ENCODE data around the gene SORBS1.
"Not testable (repeated sequence)": the region's sequence is repeated elsewhere in the genome, so short reads cannot be mapped to it uniquely, and the experiment has no call there.

The SORBS1 gene

GRCh38 chr10:95482501-95483233, 78.5 kb downstream of the SORBS1 start:
- peak; percentile 32 for DNase-seq

DNA sequence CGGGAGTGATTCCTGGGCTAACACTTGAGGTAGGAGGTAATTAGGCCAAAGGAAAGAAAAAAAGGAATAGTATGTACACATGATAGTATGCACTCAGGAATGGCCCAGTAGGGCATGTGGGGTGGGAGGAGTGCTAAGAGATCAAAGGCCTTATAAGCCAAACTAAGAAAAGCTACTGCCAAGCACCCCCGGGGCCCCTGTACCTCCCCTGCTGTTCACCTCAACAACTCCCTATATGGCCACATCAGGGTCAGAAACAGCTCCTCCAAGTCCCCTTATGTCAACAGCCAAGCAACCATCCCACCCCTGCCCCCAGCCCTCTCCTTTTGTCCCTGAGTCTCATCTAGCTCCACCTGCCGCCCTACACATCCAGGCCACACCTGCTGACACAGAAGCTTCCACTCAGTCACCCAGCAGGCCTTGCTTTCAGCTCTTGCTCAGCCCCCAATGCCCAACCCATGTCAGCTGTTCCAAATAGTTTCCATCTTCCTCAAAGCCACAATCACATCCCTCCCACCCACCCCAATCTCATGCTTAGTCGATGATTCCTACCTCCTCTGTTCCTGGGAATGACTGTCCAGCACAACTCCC, 80.2 kb downstream of the SORBS1 start:
- DNase-seq, result no peak

DNA sequence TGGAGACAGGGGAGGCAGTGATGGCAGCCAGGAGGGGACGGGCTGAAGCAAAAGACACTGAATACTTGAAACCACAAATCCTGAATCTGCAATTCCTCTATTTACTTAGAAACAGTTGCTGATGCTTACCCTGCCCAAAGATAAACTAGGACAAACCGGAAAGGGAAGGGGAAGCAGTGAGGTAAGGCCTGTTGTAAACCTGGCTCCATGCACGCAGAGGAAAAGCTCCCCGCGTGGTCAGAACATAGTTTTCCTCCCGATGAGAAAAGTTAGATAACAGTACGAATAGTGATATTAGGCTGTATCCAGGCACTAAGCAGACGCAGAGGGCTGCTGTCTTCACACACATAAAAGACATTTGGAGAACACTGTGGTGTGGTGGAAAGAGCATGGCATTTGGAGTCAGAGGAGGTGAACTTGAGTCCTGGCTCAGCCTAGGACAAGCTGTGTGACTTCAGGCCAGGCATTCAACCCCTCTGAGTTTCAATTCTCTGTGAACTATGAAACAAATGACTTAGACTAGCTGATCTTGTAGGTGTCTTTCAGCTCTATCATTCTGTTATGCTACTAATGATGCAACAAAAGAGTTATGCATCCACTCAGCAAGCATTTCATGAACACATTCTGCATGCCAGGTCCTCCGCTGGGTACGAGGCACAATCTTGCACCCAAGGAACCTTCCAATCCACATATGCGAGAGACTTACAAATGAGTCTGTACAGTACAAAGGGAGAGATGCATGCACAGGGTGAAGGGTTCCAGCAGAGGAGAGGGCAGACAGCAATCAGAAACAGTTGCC, 80.9 kb downstream of the SORBS1 start:
- DNase-seq, result no peak

- no peak for DNase-seq
Observed at GRCh38 chr10:95478935-95479334, 82.2 kb downstream of the SORBS1 start.

DNA sequence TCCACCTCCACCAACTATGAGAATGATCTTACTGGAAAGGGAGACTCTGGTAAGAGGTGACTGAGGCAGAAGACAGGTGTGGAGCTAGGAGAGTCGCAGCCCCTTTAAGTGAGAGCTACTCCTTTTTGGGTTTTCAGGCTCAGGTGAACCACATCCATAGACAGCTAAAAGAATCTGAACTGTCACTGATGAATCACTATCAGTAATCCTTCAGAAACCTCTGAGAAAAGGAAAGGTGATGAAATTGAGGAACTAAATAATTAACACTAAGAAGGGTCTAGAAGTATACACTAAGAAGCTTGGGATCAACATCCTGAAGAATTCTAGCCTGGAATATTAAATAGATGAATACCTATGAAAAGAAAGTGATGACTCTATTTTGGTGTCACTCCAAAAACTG, 83.0 kb downstream of the SORBS1 start:
- no peak for DNase-seq

DNA sequence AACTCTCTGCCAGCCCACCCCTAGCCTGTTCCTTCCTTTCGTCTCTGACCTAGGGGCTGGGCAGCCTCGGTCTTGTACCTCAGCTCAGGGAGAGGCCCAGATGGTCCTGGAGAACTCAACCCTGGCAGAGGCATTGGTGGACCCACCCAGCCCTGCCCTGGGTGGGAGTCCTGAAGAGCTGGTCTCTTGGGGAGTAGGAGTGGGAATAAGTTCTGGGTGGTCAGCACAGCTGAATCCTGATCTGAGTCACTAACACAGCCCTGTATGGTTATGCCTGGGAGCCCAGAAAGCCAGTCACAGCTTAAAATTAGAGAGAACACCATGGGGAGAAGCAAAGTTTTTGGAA, 84.0 kb downstream of the SORBS1 start:
- no peak for DNase-seq

DNA sequence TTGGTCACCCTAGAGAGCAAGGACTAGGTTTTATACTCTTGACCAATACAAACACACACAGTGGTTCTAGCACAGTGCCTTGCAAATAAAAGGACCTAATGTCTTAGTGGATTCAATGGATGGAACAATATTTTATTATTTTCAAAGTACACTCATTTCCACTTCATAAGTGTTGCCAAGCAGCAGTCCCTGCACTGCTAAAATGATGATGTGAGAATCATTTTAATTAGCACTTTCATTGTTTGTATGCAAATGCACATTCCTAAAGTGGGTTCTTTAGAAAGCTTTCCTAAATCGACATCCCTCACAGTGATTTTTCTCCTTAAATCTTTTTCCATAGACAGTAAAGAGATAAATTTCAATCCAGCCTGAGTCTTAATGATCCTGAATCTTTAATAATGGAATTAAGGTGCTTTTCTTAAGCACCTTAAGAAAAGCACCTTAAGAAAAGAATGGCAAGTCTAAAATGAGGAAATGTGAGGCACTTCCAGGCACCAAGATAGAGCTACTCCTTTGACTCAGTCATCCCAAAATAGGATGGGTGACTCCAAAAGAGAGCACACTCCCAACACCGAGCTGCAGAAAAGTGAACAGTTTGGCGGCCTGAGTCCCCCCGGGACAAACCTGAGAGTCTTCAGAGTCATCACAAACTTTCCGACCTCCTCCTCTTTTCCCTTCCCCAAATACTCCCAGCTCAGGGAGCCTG, 84.5 kb downstream of the SORBS1 start:
- no peak for DNase-seq

GRCh38 chr10:95475827-95476468, 85.2 kb downstream of the SORBS1 start:
- no peak for DNase-seq

DNA sequence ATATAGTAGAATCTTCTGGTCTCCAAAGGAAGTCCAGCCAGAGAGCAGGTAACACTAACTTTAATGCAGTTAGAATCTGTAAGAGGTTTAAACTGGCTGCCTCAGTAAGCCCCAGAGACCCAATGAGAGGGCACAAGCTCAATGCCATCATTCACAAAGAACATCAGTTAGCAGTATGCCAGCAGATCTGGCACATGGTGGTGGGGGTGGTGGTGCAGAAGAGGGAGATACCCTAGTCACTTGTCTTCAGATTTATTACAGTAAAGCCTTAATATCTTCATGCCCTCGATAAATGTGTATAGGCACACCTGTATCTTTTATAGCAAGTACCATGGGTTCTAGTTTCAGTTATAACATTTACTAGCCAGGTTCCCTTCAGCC, 86.2 kb downstream of the SORBS1 start:
- DNase-seq, result no peak

- DNase-seq, result no peak
Observed at GRCh38 chr10:95474228-95475002, 86.8 kb downstream of the SORBS1 start.

DNA sequence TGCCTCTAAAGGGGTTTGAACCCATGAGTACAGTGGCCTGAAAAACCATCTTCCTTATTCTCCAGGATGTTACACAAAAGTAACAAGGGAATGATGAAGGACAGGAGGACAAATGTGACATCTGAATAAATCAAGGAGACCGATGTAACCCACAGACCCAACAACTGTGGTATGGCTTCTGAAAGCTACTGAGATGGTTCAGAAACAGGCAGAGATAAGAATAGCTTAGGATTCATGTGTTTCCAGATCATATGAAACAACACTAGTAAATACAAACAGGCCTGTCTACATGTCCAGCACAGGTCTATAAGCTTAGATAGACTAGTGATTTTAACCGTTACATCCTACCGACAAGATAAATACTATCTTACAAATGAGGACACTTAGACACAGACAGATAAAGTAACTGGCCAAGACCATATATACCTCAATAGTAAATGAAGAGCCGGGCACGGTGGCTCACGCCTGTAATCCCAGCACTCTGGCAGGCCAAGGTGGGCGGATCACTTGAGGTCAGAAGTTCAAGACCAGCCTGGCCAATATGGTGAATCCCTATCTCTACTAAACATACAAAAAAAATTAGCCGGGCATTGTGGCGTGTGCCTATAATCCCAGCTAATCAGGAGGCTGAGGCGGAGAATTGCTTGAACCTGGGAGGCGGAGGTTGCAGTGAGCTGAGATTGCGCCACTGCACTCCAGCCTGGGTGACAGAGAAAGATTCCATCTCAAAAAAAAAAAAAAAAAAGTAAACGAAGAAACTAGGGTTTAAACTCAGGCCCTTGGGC, 88.7 kb downstream of the SORBS1 start:
- no peak for DNase-seq

DNA sequence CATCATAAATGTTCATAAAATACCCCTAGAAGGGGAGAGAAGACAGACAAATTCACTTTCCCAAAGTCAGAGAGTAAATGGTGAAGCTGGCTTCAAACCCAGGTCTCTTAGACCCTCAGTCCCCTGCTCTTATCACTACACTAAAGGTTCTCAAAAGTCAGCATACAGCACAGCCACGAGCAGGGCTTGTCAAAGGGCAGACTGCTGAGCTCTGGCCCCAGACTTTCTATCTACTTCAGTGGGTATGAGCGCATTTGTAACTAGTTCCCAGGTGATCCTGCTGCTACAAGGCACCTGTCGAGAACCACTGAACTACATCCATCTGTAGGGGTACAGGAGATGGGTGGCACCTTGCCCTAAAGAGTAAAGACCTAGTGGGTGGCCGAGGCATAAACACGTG, 91.5 kb downstream of the SORBS1 start:
- no peak for DNase-seq

- no peak for DNase-seq
Observed at GRCh38 chr10:95469251-95469650, 91.9 kb downstream of the SORBS1 start.

- DNase-seq, result not testable (repeated sequence)
Observed at GRCh38 chr10:95467642-95468041, 93.5 kb downstream of the SORBS1 start.

DNA sequence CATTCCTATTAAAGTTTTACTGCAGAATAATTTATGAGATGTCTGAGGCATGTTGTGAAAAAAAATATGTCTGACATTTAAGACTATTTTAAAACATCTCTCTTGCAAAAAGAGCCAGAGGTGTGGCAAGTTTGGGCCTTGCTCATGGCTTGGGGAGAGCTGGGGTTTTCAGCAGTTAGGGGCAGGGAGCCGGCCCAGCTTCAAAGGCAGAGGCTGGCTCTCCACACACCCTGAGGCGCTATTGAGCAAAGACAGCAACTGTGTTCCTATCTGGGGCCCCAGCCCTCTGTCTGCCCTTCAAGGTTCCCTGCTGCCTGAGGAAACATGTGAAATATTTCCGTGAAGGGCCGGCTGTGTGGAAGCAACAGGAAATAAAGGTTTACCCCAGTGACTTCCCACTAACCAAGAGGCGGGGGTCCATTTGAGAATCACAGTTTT, 94.0 kb downstream of the SORBS1 start:
- DNase-seq, result no peak

GRCh38 chr10:95466436-95466835, 94.7 kb downstream of the SORBS1 start:
- no peak for DNase-seq

DNA sequence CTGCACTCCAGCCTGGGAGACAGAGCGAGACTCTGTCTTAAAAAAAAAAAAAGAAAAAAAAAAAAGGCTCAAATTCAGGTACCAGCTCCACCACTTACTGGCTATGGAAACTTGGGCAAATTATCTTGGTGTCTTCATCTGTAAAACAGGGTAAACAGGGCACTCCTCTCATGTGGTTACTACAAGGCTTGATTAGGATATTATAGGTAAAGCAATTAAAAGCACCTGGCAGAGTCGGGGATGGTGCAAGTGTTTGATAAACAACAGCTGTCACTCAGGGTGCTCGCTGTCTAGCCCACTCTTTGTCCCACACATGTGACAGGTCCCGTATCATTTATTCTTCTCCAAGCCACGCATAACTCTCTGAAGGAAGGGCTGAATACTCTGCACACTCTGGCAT, 96.9 kb downstream of the SORBS1 start:
- DNase-seq, result no peak

GRCh38 chr10:95462740-95463667, 98.2 kb downstream of the SORBS1 start:
- no peak for DNase-seq

- DNase-seq, result no peak
Observed at GRCh38 chr10:95461611-95462010, 99.6 kb downstream of the SORBS1 start.
